C4-2B (cell line): ENCODE measurements around the gene CDR2.

ENCODE experiments used
- CTCF ChIP-seq: fragments of 450-650 bp; conservative IDR thresholded peaks from 2 replicates; pipeline ENCODE4 v1.5.1; 2017; ENCODE audit warnings: mild to moderate bottlenecking
- ZFX ChIP-seq: fragments of 450-650 bp; IDR thresholded peaks from 2 replicates; pipeline ENCODE4 v1.6.1; 2017

GRCh38 chr16:22375963-22376640 is 1.7 kb upstream of the CDR2 start:
- TF ChIP-seq CTCF (no peak), ZFX (no peak)
